CD4-positive, alpha-beta T cell treated with Interleukin-2 at 100 ng/mL for 4 hours (primary cell): ENCODE data around the gene ESF1.

Source experiments
- DNase-seq: peaks from one replicate; pipeline ENCODE4 v3.0.0-alpha.2; 2020; ENCODE audit warnings: low spot score

The ESF1 gene, protein sequence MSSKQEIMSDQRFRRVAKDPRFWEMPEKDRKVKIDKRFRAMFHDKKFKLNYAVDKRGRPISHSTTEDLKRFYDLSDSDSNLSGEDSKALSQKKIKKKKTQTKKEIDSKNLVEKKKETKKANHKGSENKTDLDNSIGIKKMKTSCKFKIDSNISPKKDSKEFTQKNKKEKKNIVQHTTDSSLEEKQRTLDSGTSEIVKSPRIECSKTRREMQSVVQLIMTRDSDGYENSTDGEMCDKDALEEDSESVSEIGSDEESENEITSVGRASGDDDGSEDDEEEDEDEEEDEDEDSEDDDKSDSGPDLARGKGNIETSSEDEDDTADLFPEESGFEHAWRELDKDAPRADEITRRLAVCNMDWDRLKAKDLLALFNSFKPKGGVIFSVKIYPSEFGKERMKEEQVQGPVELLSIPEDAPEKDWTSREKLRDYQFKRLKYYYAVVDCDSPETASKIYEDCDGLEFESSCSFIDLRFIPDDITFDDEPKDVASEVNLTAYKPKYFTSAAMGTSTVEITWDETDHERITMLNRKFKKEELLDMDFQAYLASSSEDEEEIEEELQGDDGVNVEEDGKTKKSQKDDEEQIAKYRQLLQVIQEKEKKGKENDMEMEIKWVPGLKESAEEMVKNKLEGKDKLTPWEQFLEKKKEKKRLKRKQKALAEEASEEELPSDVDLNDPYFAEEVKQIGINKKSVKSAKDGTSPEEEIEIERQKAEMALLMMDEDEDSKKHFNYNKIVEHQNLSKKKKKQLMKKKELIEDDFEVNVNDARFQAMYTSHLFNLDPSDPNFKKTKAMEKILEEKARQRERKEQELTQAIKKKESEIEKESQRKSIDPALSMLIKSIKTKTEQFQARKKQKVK

GRCh38 chr20:13784893-13785715 is at the start of gene ESF1, which contains the start of gene NDUFAF5:
TSS of gene ESF1 (minus strand) at chr20:13784919. CDS start at chr20:13783140, 1,779 bp downstream.
TSS of gene NDUFAF5 (plus strand) at chr20:13785028. CDS start at chr20:13785069, 41 bp downstream.
- DNase-seq: peak; percentile 95

- no peak for DNase-seq
Measured at GRCh38 chr20:13831476-13831875, 46.8 kb upstream of the ESF1 start.

- no peak for DNase-seq
Measured at GRCh38 chr20:13825465-13825864, 40.7 kb upstream of the ESF1 start.

GRCh38 chr20:13824459-13824858 is 39.7 kb upstream of the ESF1 start:
- DNase-seq: no peak

DNA sequence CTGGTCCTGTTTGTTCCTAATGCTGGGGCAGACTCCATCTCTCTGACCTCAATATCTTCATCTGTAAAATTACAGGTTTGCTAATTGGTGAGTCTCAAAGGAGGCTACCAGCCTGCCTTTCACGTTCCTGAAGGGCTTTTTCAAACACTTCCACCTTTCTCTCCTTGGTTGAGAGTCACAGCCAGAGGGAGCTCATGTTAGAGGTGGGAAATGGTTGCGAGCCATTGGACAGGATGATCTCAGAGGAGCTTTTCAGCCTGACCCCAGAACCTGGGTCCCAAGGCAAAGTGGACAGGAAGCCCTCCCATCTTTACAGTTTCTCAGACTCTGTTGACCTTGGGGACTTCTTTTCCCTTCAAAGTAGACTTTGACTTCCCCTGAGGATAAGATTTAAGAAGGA is 37.7 kb upstream of the ESF1 start:
- no peak for DNase-seq

DNA sequence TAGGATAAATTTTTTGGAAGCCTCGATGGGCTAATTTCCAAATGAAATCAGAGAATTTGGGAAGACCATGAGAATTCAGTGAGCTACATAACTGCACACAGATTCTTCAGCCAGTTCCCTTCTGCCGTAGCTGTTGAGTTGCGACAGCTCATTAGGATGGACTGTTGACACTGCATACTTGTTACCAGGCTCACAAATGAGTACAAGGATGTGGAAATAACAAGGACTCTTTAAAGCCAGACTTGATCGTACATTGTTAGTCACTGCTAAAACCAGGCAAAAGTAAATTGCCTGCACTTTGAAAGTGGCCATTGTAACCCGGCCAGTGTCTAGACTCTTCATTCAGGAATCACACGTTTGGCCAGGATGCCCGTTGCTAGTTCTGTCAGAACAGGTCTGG is 37.2 kb upstream of the ESF1 start:
- DNase-seq: no peak

DNA sequence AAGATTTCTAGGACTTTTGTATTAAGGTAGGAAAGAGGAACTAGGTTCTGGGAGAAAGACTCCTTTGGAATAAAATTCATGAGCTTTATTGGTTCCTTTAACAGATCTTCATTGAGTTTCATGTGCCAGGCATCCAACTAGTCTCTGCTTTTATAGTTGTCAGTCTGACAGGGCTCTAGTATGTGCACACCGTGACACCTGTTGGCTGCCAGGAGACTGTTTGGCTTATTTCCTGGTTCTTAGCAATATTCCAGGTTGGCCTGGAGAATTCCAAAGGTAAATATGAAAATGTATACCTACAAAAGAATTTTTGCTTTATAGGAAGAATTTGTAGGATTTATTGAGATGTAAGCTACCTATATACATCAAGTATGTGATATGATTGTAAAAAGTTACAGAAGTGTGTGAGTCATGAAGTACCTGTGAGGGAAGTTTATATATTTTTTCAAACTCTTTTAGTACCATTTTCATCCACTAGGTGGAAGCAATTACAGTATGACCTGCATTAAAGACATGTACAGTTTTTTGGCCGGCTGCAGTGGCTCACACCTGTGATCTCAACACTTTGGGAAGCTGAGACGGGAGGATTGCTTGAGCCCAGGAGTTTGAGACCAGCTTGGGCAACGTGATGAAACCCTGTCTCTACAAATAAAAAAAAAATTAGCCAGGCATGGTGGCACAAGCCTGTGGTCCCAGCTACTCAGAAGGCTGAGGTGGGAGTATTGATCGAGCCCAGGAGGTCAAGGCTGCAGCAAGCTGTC is 35.3 kb upstream of the ESF1 start:
- DNase-seq: peak; percentile 55

- DNase-seq: no peak
Measured at GRCh38 chr20:13817342-13817741, 32.6 kb upstream of the ESF1 start.

DNA sequence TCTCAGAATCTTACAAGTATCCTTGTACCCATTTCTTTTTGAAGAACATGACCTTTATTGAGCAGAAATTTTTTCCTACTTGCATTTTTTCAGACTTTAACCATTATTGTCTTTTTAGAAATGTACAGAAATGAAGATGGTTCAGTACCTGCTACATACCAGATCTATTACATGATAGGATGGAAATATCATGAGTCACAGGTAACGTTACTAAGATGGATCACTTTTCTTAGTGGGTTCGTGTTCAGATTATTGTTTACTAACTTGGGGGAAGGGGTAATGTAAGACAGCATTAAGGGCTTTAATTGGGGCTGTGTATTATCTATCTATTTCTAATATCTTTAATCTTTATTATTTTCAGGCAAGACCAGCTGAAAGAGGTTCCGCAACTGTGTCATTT is 32.0 kb upstream of the ESF1 start:
- DNase-seq: no peak

- DNase-seq: no peak
Measured at GRCh38 chr20:13814672-13815071, 30.0 kb upstream of the ESF1 start.

- no peak for DNase-seq
Measured at GRCh38 chr20:13813910-13814309, 29.2 kb upstream of the ESF1 start.

DNA sequence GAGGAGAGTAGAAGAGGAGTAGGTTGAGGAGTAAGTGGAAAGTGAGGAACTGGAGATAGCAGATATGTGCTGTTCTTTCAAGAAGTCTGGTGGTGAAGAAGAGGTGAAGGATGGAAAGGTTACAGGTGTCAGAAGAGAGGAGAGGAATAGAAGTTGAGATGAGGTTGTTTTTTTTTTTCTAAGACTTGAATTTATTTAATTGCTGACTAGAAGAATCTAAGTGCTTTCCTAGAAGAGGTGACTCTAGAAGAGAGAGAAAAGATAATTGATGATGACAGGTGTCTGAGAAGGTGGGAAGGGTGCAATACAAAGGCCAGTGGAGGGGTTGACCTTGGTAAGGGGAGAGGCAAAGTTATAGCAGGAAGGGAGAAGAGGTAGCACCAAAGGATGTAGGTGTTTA is 25.7 kb upstream of the ESF1 start:
- no peak for DNase-seq

GRCh38 chr20:13809855-13810254 is 25.1 kb upstream of the ESF1 start:
- DNase-seq: no peak

DNA sequence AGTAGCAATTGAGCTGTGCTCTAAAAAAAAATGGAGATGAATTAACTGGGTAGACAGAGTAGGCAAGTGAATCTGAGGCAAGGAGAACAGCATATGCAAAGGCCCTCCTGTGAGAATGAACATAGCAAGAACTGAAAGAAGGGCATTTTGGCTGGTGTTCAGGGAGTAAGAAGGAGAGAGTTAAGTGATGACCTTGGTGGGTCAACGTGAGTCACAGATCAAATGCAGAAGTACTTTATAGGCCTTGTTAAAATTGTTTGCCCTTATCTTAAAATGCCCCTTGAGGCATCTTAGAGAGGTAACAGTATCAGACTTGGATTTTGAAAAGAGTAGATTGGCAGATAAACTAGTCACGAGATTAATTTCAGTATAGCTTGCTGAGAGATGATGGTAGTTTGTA is 24.7 kb upstream of the ESF1 start:
- no peak for DNase-seq

DNA sequence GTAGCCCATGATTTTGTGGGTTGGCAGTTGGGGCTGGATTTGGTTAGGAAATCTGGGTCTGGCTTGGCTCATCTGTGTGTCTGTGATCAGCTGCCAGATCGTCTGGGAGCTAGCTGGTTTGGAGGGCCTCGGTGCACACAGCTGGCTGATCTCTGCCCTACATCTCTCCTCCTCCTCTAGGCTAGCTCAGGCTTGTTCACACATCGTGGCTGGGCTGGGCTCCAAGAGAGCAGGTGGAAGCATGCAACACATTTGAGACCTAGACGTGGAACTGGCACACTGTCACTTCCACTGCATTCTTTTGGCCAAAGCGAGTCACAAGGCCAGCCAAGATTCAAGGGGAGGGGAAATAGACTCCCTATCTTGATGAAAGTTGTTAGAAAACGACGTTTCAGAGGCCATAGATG is 16.0 kb upstream of the ESF1 start:
- no peak for DNase-seq

- no peak for DNase-seq
Measured at GRCh38 chr20:13799974-13800373, 15.3 kb upstream of the ESF1 start.

- DNase-seq: no peak
Measured at GRCh38 chr20:13799040-13799439, 14.3 kb upstream of the ESF1 start.

DNA sequence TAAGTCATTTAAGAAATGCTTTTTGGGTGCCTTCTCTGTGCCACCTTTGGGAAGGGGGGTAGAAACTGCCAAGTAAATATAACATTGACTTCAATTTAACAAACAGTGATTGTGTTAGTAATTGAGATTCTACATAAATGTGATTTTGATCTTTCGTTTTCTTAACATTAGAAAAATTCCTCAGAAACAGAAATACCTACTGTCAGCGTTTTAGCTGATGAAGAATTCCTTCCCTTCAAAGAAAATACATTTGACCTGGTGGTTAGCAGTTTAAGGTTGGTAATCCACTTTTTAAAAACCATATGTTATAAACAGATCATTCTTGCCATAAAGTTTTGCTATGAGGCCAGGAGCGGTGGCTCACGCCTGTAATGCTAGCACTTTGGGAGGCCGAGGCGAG is 9.9 kb upstream of the ESF1 start:
- no peak for DNase-seq

- DNase-seq: no peak
Measured at GRCh38 chr20:13793001-13793400, 8.3 kb upstream of the ESF1 start.

DNA sequence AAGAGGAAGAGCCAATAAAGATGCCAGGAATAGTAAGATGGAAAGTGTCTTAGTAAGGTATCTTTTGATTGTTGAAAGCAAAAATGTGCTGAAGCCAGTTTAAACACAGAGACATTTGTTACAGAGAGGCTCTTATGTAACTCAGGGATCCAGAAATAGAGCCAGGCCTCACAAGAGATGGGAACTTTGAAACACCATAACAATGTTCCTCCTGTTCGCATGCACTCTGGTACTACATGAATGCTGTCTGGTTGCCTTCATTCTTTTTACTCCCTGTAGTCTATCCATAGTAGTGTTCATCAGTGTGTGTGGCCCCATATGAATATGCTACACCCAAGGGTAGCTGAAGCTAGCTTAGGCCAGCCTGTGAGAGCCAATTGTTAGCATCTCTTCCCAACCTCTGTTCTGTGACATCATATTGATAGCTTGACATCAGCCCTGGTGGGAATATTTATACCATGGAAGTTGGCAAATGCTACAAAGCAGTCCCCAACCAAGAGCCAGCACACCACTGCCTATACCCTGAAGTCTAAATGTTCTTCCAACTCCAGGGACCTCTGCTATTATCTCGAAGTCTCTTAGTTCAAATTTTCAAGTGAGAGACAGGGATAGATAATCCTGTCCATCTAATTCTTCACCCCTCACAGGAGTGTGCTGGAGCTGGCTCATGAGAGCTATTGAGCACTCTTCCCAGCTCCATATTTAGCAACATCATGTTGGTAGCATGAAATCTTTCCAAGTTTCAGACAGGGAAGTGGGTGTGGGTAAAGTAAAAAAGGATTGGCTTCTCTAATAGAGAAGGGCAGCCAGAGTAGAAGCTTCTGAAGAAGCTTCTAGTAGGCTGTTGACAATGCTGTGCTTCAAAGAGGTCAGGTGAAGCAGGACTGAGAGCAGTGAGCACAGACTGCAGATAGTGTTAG is 7.1 kb upstream of the ESF1 start:
- DNase-seq: no peak
